Activated naive CD8-positive, alpha-beta T cell (primary cell): ENCODE data around the gene ANXA9.

ENCODE experiments used
- H3K27ac Mint-ChIP-seq: one replicate; pipeline ENCODE4 v1.8.0; 2021; ENCODE audit warnings: mixed read lengths
- H3K27me3 Mint-ChIP-seq: one replicate; pipeline ENCODE4 v1.8.0; 2021; ENCODE audit warnings: mixed read lengths
- H3K36me3 Mint-ChIP-seq: one replicate; pipeline ENCODE4 v1.8.0; 2021; ENCODE audit warnings: mixed read lengths
- H3K4me1 Mint-ChIP-seq: one replicate; pipeline ENCODE4 v1.8.0; 2021; ENCODE audit warnings: low read depth, mixed read lengths
- H3K4me3 Mint-ChIP-seq: one replicate; pipeline ENCODE4 v1.8.0; 2021; ENCODE audit warnings: mild to moderate bottlenecking, mixed read lengths
- H3K9me3 Mint-ChIP-seq: one replicate; pipeline ENCODE4 v1.8.0; 2021; ENCODE audit warnings: low read depth, mixed read lengths

ANXA9 gene

GRCh38 chr1:150970808-150971582, 11.1 kb upstream of the ANXA9 start:
- peak overlapping the region; percentile 90 for H3K27ac Mint-ChIP-seq
- no peaks in the 10 kb centered on the region for H3K9me3 Mint-ChIP-seq
- peak overlapping the region; percentile 93 for H3K4me3 Mint-ChIP-seq
- H3K27me3 Mint-ChIP-seq, result no peaks in the 10 kb centered on the region
- no peaks in the 10 kb centered on the region for H3K36me3 Mint-ChIP-seq
- H3K4me1 Mint-ChIP-seq, result peaks cover 38% of the 10 kb centered on the region

- Mint-ChIP-seq H3K27ac (peak overlapping the region; percentile 90), H3K4me1 (peaks cover 46% of the 10 kb centered on the region), H3K27me3 (no peaks in the 10 kb centered on the region), H3K9me3 (no peaks in the 10 kb centered on the region), H3K36me3 (no peaks in the 10 kb centered on the region), H3K4me3 (peak overlapping the region; percentile 93)
Observed at GRCh38 chr1:150971583-150972416, 10.3 kb upstream of the ANXA9 start.

GRCh38 chr1:150972417-150972940, 9.6 kb upstream of the ANXA9 start:
- no peaks in the 10 kb centered on the region for H3K9me3 Mint-ChIP-seq
- peaks cover 53% of the 10 kb centered on the region for H3K4me1 Mint-ChIP-seq
- no peaks in the 10 kb centered on the region for H3K27me3 Mint-ChIP-seq
- peak overlapping the region; percentile 93 for H3K4me3 Mint-ChIP-seq
- peak overlapping the region; percentile 90 for H3K27ac Mint-ChIP-seq
- H3K36me3 Mint-ChIP-seq, result no peaks in the 10 kb centered on the region

- Mint-ChIP-seq H3K4me1 (peaks cover 56% of the 10 kb centered on the region), H3K36me3 (no peaks in the 10 kb centered on the region), H3K27me3 (no peaks in the 10 kb centered on the region), H3K9me3 (no peaks in the 10 kb centered on the region), H3K4me3 (peak overlapping the region; percentile 93), H3K27ac (peak overlapping the region; percentile 90)
Observed at GRCh38 chr1:150973258-150973835, 8.7 kb upstream of the ANXA9 start.

- H3K27ac Mint-ChIP-seq, result peak overlapping the region; percentile 90
- peak overlapping the region; percentile 93 for H3K4me3 Mint-ChIP-seq
- no peaks in the 10 kb centered on the region for H3K9me3 Mint-ChIP-seq
- peaks cover 59% of the 10 kb centered on the region for H3K4me1 Mint-ChIP-seq
- H3K36me3 Mint-ChIP-seq, result no peaks in the 10 kb centered on the region
- no peaks in the 10 kb centered on the region for H3K27me3 Mint-ChIP-seq
Observed at GRCh38 chr1:150973836-150974579, 8.1 kb upstream of the ANXA9 start.

GRCh38 chr1:150974580-150975478, 7.3 kb upstream of the ANXA9 start, which contains the start of gene CERS2:
TSS of gene CERS2 (minus strand) at chr1:150974835. CDS start at chr1:150969090, 5,745 bp downstream.
- Mint-ChIP-seq H3K9me3 (no peaks in the 10 kb centered on the region), H3K4me1 (peaks cover 67% of the 10 kb centered on the region), H3K36me3 (no peaks in the 10 kb centered on the region), H3K4me3 (peak within 1 kb of the TSS; percentile 93), H3K27me3 (no peaks in the 10 kb centered on the region), H3K27ac (peak within 1 kb of the TSS; percentile 90)

- Mint-ChIP-seq H3K9me3 (no peaks in the 10 kb centered on the region), H3K4me3 (peak overlapping the region; percentile 85), H3K27me3 (no peaks in the 10 kb centered on the region), H3K27ac (peak overlapping the region; percentile 77), H3K4me1 (peaks cover 56% of the 10 kb centered on the region), H3K36me3 (no peaks in the 10 kb centered on the region)
Observed at GRCh38 chr1:150976401-150976821, 5.7 kb upstream of the ANXA9 start.

GRCh38 chr1:150976879-150977694, 5.0 kb upstream of the ANXA9 start:
- Mint-ChIP-seq H3K9me3 (no peaks in the 10 kb centered on the region), H3K27ac (peak overlapping the region; percentile 77), H3K4me3 (peak overlapping the region; percentile 80), H3K4me1 (peaks cover 50% of the 10 kb centered on the region), H3K36me3 (no peaks in the 10 kb centered on the region), H3K27me3 (no peaks in the 10 kb centered on the region)

- Mint-ChIP-seq H3K4me1 (peaks cover 35% of the 10 kb centered on the region), H3K27me3 (no peaks in the 10 kb centered on the region), H3K36me3 (no peaks in the 10 kb centered on the region), H3K4me3 (peak overlapping the region; percentile 58), H3K27ac (peak overlapping the region; percentile 77), H3K9me3 (no peaks in the 10 kb centered on the region)
Observed at GRCh38 chr1:150979092-150980056, 2.7 kb upstream of the ANXA9 start.

- H3K27ac Mint-ChIP-seq, result no peak overlapping the region
- H3K4me1 Mint-ChIP-seq, result peaks cover 28% of the 10 kb centered on the region
- H3K27me3 Mint-ChIP-seq, result no peaks in the 10 kb centered on the region
- H3K9me3 Mint-ChIP-seq, result no peaks in the 10 kb centered on the region
- no peak overlapping the region for H3K4me3 Mint-ChIP-seq
- H3K36me3 Mint-ChIP-seq, result no peaks in the 10 kb centered on the region
Observed at GRCh38 chr1:150981177-150981804, 801 bp upstream of the ANXA9 start.

GRCh38 chr1:150985179-150985825, 3.2 kb downstream of the ANXA9 start:
- H3K4me1 Mint-ChIP-seq, result peaks cover 5% of the 10 kb centered on the region
- no peaks in the 10 kb centered on the region for H3K9me3 Mint-ChIP-seq

More at GRCh38 chr1:150985179-150985825, 3.2 kb downstream of the ANXA9 start:
- Mint-ChIP-seq H3K27ac (no peak overlapping the region), H3K27me3 (no peaks in the 10 kb centered on the region), H3K4me3 (no peak overlapping the region), H3K36me3 (no peaks in the 10 kb centered on the region)
